GM19351 (cell line): ENCODE results near the gene CACYBP.

ENCODE experiments used
- ATAC-seq: cut with Tn5 transposase; IDR thresholded peaks from one replicate; pipeline ENCODE4 v1.9.1; 2021; ENCODE audit warnings: mild to moderate bottlenecking, moderate library complexity; ENCODE audit not compliant: unreplicated experiment

Gene CACYBP, protein sequence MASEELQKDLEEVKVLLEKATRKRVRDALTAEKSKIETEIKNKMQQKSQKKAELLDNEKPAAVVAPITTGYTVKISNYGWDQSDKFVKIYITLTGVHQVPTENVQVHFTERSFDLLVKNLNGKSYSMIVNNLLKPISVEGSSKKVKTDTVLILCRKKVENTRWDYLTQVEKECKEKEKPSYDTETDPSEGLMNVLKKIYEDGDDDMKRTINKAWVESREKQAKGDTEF

DNA sequence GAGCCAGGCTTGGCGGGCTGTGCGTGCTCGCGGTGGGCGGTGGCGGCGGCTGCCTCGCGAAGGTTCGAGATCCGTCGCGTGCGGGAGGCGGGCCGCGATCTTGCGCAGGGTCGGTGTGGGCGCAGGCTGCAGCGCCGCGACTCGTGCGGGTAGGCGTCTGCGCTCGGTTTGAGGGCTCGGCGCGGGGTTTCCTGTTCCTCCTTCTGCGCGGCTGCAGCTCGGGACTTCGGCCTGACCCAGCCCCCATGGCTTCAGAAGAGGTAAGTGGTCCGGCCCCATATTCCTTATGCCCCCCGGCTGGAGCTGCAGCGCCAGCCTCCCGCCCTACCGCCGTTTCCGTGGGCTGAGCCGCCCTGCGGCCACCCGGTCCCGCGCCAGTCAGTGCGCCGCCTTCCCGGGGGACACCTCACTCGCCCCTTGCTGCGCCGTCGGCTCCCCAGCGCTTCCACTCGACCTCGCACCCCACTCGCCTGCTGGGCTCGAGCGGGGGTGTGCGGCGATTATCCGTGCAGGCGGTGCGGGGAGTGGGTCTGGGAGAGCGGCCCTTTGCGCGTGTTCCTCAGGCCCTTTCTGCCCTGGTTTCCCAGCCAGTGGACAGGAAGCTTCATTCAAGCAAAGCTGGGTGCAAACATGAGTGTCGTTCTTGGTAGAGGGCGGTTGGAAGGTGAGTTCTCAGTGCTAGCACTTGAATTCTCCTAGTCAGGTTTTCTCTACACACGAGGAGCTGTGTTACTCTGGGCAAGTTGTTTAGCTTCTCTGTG, at the start of gene CACYBP:
CACYBP (plus strand) TSS at position 12 of the 761 bp plus-strand sequence; CDS start at position 246, 234 bp downstream.
- no peak for ATAC-seq

DNA sequence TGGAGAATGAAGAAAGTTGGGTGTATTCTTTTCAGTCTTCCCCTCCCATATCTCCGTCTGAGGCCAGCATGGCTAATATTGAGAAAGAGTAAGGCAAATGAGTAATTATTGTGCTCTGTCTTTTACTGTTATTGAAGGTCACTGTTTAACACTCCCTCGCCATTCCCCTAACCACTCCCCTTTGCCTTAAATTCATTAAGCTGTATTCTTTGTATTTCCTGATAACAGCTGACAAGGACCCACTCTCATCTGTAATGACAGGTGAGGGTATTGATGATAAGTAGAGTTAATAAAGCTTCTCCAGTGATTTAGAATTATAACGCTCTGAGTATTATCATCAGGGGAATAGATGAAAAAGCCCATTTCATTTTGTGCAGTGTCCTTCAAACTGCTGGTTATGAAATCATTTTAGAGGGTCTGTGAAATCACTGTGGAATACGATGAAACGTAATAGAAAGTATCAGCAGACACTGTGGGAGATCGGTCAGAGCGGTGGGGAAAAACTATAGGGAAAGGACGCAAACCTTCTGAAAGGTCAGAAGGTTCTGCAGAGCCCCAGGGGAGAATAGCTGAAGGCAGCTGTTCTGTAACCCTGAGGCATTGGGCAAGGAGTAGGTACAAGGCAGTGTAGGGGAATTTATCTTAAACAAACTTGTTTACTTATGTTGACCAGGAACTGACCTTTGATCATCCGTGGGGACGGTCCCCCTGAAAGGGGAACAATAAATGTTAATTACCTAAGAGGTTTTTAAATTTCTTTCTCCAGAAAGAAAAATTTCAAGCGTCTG, 46.3 kb upstream of the CACYBP start:
- ATAC-seq = peak; percentile 46

DNA sequence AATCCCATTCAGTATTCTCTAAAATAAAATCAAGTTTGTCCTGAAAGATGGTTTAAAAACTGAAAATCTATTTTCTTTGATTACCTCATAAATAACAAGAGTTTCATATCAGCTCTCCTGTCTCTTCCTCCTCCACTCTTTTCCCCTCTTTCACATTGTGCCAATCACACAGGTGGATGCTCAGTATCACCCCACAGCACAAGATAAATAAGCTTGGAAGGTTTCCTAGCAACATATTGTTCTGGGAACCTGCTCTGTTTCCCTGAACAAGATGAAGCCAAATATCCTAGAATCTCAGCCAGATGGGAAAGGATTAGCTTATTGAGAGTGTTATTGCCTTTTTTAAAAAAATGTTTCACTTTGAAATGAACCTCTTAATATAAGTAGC, 45.7 kb upstream of the CACYBP start:
- ATAC-seq = no peak

DNA sequence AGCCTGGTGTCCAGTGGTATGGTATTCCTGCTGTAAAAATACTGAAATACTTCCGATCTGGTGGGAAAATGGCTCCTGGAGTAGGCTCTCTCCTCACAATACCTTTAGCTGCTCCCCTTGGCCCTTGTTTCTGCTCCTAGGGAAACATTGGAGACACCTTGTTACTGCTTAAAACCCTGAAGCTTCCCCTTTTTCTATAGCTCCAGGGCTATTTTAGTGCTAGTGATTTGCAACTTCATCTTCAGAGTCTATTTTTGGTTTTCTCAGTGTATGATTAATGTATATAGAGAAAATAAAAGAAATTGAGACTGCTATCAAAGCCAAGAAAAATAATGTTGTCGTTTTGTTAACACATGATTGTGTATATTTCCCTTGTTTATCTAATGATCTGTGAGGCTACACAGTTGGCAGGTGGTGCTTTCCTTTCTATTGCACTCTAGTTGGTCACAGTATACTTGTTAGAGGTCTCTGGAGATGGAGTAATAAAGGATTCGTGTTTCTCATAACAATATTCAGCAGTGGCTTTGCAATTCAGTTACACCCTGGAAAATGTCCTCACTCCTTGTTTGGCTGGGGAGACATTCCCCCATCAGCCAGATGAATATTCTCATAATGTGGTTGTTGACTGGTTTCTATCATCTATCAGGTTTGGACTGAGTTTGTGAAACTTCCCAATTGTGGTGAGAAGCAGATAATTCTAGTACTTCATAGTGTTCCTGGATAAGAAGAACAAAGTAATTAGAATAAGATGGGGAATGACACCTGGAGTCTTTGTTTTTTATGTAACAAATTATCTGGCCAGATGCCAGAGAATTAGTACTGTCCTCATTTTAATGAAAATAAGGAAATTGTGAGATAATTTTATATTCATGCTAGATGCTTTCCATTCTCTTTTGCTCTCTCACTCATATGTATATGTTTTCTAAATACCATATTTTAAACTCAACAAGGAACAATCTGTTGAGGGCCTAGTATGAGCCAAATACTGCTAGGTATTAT, 44.8 kb upstream of the CACYBP start:
- ATAC-seq = no peak

DNA sequence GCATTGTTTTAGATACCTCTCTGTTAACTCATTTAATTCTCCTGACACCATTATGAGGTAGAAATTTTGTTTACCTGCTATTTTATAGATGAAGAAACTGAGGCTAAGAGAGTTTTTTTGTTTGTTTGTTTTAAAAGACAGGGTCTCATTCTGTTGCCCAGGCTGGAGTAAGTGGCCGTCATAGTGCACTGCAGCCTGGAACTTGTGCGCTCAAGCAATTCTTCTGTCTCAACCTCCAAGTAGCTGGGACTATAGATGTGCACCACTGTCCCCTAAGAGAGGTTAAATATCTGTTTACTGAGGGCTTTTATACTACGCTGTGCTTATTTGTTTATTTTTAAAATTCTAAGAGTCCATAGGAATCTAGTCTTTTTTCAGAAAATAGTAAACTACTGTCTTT, 43.7 kb upstream of the CACYBP start:
- no peak for ATAC-seq

DNA sequence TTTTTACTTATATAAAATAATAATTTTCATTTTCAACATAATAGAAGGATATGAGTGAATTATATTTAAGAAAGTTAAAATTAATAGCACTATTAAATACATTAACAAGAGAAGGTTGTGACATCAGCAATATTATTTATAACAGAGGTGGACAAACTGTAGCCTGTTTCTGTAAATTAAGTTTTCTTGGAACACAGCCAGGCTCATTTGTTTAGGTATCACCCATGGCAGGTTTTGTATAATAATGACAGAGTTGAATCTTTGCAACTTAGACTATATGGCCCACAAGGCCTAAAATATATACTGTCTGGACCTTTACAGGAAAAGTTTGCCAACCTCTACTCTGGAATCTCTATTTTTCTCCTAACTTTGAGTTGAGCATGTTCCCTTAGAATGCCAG, 42.8 kb upstream of the CACYBP start:
- no peak for ATAC-seq

DNA sequence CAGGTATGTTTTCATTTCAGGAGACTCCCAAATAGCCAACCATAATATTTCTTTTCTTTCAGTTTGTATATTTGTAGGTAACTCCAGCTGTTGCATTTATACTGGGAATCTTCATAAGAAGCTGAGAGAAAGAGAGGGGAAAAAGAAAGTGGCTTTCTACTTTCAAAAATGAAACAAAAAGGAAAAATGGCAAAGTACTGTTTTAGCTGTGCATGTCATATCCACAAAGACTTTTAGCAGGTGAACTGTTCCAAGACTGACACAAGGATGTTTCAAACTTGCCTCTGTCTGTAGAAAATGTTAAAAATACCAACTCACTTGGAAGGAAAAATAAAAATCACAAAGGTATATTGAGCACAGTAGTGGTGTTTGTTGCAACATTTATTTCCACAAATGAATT, 41.9 kb upstream of the CACYBP start:
- no peak for ATAC-seq

DNA sequence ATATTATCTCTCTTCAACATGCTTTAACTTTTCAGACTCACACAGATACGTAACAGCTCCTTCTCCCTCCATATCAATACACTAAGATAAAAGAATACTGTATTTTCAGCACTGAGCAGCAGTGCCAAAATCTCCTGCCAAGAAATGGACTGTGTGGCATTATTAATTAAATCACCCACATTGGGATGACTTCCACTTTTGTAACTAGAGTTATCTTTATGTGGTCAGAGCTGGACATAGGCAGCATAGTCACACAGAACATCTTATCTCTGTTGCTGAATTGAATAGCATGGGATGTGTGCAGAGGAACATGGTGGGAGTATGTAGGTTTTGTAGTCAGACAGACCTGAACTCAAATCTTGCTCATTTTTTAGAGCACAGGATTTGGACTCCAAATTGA, 41.4 kb upstream of the CACYBP start:
- no peak for ATAC-seq

DNA sequence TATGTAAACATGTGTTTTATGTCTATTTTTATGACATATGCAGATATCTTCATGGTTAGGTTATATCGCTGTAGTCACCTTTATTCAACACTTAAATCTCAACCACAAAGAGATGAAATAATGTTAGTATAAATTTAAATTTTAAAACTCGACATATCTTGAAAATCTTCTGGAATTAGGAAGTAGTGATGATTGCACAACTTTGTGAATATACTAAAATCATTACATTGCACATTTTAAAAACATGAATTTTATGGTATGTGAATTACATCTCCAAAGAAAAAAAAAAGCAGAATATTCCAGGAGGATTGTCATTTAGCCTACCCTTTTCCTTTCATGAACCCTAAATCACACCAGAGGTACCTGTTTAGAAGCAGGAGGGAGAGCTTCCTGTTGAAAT, 39.4 kb upstream of the CACYBP start:
- no peak for ATAC-seq

DNA sequence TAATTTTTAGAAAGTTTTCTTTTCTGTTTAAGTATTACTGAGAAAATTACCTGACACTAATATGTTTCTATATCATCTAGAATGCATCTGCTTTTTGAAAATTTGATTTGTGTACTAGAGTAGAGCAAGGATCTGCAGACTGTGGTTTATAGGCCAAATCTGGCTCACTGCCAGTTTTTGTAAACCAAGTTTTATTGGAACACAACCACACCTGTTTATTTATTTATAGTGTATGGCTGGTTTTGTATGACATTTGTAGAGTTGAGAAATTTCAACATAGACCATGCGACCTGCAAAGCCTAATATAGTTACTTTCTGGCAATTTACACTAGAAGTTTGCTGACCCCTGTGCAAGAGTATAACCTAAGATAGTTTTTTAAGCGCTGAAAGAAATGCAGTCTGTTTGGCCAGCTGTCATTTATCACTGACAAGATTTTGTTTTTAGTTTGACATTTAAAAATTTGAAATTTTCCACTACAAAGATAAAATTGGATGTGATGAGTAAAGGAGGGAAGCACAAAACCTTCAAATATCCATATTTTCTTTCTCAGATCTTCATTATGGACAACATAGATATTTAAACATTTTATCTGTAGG, 36.1 kb upstream of the CACYBP start:
- ATAC-seq = no peak

DNA sequence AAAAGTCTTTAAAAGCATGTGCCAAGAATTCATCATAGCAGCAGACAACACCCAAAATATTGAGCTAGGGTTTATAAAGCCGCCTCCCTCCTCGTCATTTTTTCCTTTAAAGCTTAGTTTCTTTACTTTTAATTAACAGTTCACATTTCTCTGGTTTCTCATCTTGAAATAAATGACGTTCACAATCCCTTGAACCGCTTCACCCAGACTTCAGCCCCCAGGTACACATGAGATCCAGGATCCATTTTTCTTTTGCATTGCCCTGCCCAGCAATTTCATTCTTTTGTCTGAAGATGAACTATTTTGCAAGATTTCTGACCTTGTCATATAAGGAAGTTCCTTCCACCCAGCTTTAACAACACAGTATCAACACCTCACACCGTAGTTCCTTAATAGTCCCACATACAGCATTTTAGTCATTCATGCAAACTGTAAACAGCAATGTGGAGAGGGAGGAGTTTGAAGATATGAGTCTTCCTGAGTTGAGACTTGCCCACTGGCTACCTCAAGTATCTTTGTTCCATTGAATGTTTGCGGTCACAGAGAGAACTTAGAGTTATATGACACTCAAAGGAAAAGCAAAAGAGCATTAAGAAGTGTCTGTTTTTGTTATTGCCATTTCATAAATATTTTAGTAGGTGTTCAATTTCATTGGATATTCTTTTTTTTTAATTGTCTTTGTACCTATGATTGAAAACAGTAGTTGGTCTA, 35.3 kb upstream of the CACYBP start:
- ATAC-seq = no peak

DNA sequence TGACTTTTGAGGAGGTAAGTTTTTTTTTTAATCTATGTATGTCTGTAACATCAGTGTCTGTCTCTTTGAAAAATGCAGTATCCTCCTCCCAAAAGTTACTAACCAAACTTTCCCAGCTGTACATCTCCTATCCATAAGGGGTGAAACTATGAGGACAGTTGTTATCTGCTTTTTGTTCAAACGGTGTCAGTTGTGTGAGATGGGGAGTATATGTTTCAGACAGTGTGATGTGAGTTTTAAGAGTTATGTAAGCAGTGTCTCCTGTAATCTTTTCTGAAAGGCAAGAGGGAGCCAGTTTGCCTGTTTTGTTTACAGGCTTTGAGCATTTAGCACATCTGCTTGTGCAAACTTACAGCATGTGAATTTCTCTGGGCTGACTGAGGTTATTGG, 34.8 kb upstream of the CACYBP start:
- no peak for ATAC-seq

DNA sequence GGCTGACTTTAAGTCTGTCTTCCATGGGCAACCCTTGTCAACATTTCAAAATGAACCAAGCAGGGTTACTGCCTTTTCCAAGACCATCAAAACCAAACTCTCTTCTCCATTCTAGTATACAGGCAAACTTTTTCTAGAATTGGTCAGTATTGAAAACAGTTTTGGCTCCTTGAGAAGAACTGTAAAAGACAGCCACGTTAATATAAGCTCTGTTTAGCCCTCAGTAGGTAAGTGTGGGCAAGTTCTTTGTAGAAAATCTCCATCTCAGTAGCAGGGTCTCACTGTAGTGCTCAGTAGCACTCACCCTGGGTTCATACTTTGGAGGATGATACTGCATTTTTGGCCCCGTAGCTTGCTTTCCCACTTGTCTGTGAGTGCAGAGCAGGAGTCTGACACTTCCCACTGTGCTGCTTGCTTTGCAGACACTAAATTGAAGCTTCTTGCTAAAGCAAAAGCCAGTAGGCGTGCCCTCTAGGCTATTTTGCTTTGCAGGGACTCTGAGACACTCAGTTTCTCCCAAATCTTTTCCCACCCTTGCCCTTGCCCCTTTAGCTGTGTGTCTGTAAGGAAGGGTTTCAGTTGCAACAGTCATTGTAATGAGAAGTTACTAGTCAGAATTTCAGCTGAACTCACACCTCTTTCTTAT, 34.3 kb upstream of the CACYBP start:
- ATAC-seq = no peak

DNA sequence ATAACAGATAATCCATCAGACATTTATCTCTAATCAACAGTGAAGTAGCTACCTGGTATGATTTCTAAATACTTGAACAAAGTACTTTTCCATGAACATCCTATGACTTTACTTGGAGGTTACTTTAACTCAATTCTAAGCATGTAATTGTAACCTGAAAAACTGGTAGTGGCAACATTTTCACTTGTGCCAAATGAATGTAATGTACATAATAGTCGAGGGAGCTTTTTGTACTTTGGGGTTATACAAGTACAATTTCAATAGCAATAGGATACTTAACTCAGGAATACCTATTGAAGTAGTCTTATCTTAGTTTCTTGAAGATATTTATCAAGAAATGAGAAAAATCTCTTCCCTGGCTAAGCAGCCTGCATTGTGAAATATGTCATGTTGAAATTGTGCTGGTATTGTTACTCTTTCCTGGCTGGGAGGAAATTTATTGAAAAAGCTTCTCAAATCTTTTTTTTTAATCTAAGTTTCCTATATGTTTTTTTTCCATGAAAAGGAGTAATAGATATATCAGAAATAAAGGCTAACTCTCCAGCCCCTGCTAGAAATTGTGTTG, 33.7 kb upstream of the CACYBP start:
- no peak for ATAC-seq

DNA sequence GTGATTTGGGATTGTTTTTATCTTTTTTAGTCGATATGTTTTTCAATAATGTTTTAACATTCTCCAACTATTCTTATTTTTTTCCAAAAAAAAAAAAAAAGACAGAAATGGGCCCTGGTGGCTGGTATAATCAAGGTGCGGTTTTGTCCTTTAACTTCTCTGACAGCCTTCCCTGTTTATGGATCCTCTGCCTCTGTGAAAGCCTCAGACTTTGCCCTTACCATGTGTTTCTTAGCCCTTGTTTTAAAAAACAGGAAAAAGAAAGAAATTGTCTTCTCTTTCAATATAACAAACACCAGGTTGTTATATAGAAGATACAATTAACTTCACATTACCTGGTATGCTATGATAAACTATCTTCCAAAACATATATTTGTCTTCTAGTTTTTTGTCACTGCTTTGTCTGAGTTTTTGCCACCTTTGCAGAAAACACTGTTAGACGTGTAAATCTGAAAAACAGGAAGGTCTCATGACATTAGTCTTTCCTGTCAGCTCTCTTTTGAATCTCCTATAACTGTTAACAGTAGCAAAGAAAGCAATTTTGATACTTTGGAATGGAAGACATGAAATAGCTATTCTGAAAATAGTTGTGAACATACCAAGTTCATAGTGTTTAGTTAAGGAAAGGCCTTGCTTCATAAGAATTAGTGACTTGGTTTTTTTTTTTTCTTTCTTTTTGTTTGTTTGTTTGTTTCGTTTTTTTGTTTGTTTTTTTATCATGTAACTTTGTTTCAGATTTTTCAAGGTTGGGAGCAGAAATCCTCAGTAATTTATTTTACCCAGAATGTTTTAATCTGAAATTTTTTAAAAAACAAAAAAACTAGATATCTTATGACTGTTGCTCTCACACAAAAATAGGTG, 31.7 kb upstream of the CACYBP start:
- no peak for ATAC-seq

DNA sequence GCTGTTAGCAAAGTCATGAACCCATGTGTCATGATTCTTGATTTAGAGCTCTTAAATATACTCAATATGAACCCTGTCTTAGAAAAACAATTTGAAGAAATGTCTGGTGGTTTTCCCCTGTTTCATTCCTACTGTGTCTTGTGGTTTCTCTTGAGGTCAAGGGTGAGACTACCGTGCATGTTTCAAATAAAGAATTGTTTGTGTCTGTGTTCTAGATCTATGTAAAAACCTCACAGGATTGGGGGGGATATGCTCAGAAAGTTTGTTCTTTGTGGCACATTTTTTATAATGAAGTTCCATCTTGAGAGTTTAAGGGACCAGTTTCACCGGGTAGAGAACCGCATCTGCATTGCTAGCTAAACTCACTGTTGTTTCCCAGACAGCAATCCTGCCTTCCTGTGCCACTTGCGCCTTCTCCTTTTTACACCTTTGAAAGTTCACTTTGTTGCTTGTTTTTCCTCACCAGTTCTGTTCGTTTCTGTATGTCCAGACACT, 30.9 kb upstream of the CACYBP start:
- peak; percentile 79 for ATAC-seq

DNA sequence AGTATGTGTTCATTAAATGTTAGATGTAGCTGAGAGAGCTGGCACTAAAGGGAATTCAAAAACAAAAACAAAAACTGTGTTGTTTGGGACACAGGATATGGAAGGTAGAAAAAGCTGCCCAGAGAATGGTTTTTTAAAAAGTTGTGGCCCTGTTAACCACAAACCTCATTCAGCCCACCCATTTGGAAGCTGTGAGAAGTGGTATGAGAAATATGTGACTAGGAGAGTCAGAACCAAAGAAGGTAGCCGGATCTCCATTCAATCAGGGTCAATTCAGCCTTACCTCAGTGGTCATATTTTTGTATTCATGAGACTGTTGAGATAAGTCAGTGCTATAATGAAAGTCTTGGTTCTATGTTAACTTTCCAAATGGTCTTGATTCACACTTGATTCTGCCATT, 29.8 kb upstream of the CACYBP start:
- ATAC-seq = peak; percentile 55

DNA sequence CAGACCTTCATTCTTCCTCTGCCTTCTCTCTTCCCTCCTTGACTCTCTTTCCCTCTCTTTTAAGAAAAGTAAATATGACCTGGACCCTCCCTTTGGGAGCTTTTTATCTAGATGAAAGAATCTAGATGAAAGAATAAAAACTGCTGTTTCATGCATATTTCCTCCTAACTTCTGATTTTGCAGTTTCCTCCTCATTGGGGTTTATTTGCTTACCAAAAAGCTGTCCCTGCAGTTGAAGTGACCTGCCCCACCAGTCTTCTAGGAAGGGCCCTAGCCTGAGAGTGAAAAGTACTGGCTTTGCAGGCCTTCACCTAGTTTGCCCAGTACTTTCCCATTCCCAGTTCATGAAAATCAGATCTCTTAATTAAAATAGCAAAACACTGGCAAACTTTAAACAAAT, 28.3 kb upstream of the CACYBP start:
- ATAC-seq = no peak
